SK-N-SH (cell line): ENCODE measurements around the gene CCR9. TPM values are rescaled to one million over a fixed set of nuclear protein-coding genes. Genes with fewer than 3 reads are reported as not detected.

ENCODE experiments used
- CTCF ChIA-PET: fragments of 300-600, 350-600 bp; formaldehyde crosslinking; extraction: SDS; loops from one replicate; lab custom pipeline; 2021; lab: Yijun Ruan, JAX
- POLR2A ChIA-PET: fragments of 350-600 bp; sonication (Branson Sonifier 250); formaldehyde crosslinking; extraction: SDS; loops from one replicate; lab custom pipeline; 2020; ENCODE audit warnings: antibody characterized with exemption, inconsistent platforms; lab: Yijun Ruan, JAX
- DNase-seq: peaks from one replicate; pipeline ENCODE4 v3.0.0; 2012
- H2AFZ ChIP-seq: fragments of 200-600 bp; sonication (generic); 2 replicates; pipeline ENCODE4 v1.8.1; 2016; ENCODE audit warnings: antibody characterized with exemption, mild to moderate bottlenecking, low read depth
- H3F3A ChIP-seq: fragments of 200-600 bp; sonication (generic); replicated peaks from 2 replicates; pipeline ENCODE3; 2016; ENCODE audit warnings: antibody characterized with exemption, mild to moderate bottlenecking; ENCODE audit not compliant: insufficient read depth
- H3K27ac ChIP-seq, 2 experiments: fragments of 200-500 bp in 1 of 2; fragments of 200-600 bp in 1 of 2; sonication (Bioruptor generic) in 1 of 2; sonication (generic), shearing (Covaris generic) in 1 of 2; 2 replicates each; pipeline versions ENCODE4 v1.5.1 to v1.6.1; 2014 to 2016; ENCODE audit warnings: low read depth in 2 of 2, inconsistent platforms in 1 of 2, low read length in 1 of 2, mild to moderate bottlenecking in 1 of 2, mixed read lengths in 1 of 2
- H3K27me3 ChIP-seq: fragments of 200-600 bp; sonication (generic), shearing (Covaris generic); 2 replicates; pipeline ENCODE4 v1.6.1; 2016; ENCODE audit warnings: mixed run types; ENCODE audit not compliant: insufficient read depth
- H3K36me3 ChIP-seq, 2 experiments: fragments of 200-500 bp in 1 of 2; fragments of 200-600 bp in 1 of 2; sonication (Bioruptor generic) in 1 of 2; sonication (generic) in 1 of 2; replicated peaks in 1 of 2; 2 replicates each; pipeline versions ENCODE3 to v1.5.1; 2014 to 2016; ENCODE audit warnings: low read length in 1 of 2, mild to moderate bottlenecking in 1 of 2; ENCODE audit not compliant: insufficient read depth in 2 of 2, control insufficient read depth in 1 of 2
- H3K4me1 ChIP-seq, 2 experiments: fragments of 200-500 bp in 1 of 2; fragments of 200-600 bp in 1 of 2; sonication (Bioruptor generic) in 1 of 2; sonication (generic), shearing (Covaris generic) in 1 of 2; 2 replicates each; pipeline versions ENCODE4 v1.5.1 to v1.6.1; 2014 to 2016; ENCODE audit warnings: low read depth in 1 of 2, low read length in 1 of 2, mixed run types in 1 of 2; ENCODE audit not compliant: insufficient read depth in 2 of 2, control insufficient read depth in 1 of 2
- H3K4me2 ChIP-seq: fragments of 200-600 bp; sonication (generic), shearing (Covaris generic); 2 replicates; pipeline ENCODE4 v1.6.1; 2017; ENCODE audit warnings: mixed run types
- H3K4me3 ChIP-seq, 2 experiments: fragments of 200-500 bp in 1 of 2; fragments of 200-600 bp in 1 of 2; sonication (Bioruptor generic) in 1 of 2; sonication (generic), shearing (Covaris generic) in 1 of 2; 2 replicates each; pipeline versions ENCODE4 v1.5.1 to v1.8.1; 2014 to 2016; ENCODE audit warnings: low read depth in 2 of 2, inconsistent platforms in 1 of 2, low read length in 1 of 2, mild to moderate bottlenecking in 1 of 2, mixed read lengths in 1 of 2, moderate library complexity in 1 of 2
- H3K79me2 ChIP-seq: fragments of 200-600 bp; sonication (generic); 2 replicates; pipeline ENCODE4 v1.8.1; 2017; ENCODE audit warnings: mild to moderate bottlenecking; ENCODE audit not compliant: insufficient read depth
- H3K9ac ChIP-seq: fragments of 200-600 bp; sonication (generic); 2 replicates; pipeline ENCODE4 v1.6.1; 2017; ENCODE audit warnings: mixed run types
- H3K9me2 ChIP-seq: fragments of 200-600 bp; sonication (generic); 2 replicates; pipeline ENCODE4 v1.6.1; 2017; ENCODE audit warnings: mixed run types
- H3K9me3 ChIP-seq: fragments of 200-600 bp; sonication (generic); 2 replicates; pipeline ENCODE4 v1.6.1; 2017; ENCODE audit warnings: mixed run types, mild to moderate bottlenecking, moderate library complexity
- H4K20me1 ChIP-seq: fragments of 200-600 bp; sonication (generic); 2 replicates; pipeline ENCODE4 v1.6.1; 2017; ENCODE audit warnings: mild to moderate bottlenecking, mixed run types; ENCODE audit not compliant: insufficient read depth
- CHD2 ChIP-seq: fragments of 150-350 bp; IDR thresholded peaks from 2 replicates; pipeline ENCODE4 v1.6.1; 2018; ENCODE audit warnings: low read length; ENCODE audit not compliant: partially characterized antibody
- EP300 ChIP-seq, 2 experiments: IDR thresholded peaks; 2 replicates each; pipeline versions ENCODE4 v1.4.0 to v1.6.1; 2012; ENCODE audit warnings: borderline replicate concordance in 1 of 2, low read depth in 1 of 2, low read length in 1 of 2
- FOSL2 ChIP-seq: IDR thresholded peaks from 2 replicates; pipeline ENCODE4 v1.4.0; 2012; ENCODE audit warnings: low read depth, mild to moderate bottlenecking, moderate library complexity, borderline replicate concordance
- FOXJ3 ChIP-seq: sonication (generic); formaldehyde crosslinking; IDR thresholded peaks from 2 replicates; pipeline ENCODE4 v1.5.1; 2020; ENCODE audit warnings: mild to moderate bottlenecking, missing genetic modification reagents
- FOXM1 ChIP-seq: IDR thresholded peaks from 2 replicates; pipeline ENCODE4 v1.4.0; 2012; ENCODE audit warnings: low read depth, mild to moderate bottlenecking
- GATA2 ChIP-seq: sonication (generic); formaldehyde crosslinking; IDR thresholded peaks from 2 replicates; pipeline ENCODE4 v1.5.0; 2020; ENCODE audit warnings: mild to moderate bottlenecking, missing genetic modification reagents
- JUND ChIP-seq: IDR thresholded peaks from 2 replicates; pipeline ENCODE4 v1.4.0; 2012
- MEF2A ChIP-seq: IDR thresholded peaks from 2 replicates; pipeline ENCODE4 v1.4.0; 2012; ENCODE audit warnings: low read depth, borderline replicate concordance
- POLR2AphosphoS5 ChIP-seq: IDR thresholded peaks from 2 replicates; pipeline ENCODE4 v1.6.1; 2012; ENCODE audit warnings: low read depth, low read length
- RFX5 ChIP-seq: IDR thresholded peaks from 2 replicates; pipeline ENCODE4 v1.6.1; 2012; ENCODE audit warnings: mild to moderate bottlenecking, improper control_type of control experiment, low read length
- SMC3 ChIP-seq: IDR thresholded peaks from 2 replicates; pipeline ENCODE4 v1.6.1; 2012; ENCODE audit warnings: low read depth, low read length, improper control_type of control experiment
- TCF12 ChIP-seq: IDR thresholded peaks from 2 replicates; pipeline ENCODE4 v1.4.0; 2012
- TEAD4 ChIP-seq: IDR thresholded peaks from 2 replicates; pipeline ENCODE4 v1.4.0; 2012; ENCODE audit warnings: mild to moderate bottlenecking, borderline replicate concordance; ENCODE audit not compliant: insufficient read depth
- USF2 ChIP-seq: fragments of 150-350 bp; IDR thresholded peaks from 2 replicates; pipeline ENCODE4 v1.6.1; 2017; ENCODE audit warnings: antibody characterized with exemption, low read length, low read depth, borderline replicate concordance
- YY1 ChIP-seq: IDR thresholded peaks from 2 replicates; pipeline ENCODE4 v1.4.0; 2012; ENCODE audit warnings: low read depth, mild to moderate bottlenecking
- WGBS: methylation state at CpG from one replicate; pipeline ENCODE4 v1.1.6; 2017; ENCODE audit warnings: low lambda C conversion rate; 5-methylcytosine and 5-hydroxymethylcytosine counted together
- polyA plus RNA-seq, 3 experiments: library from polyadenylated mRNA; depleted of rRNA; stranded (reverse); fragments of >200 nt; gene quantifications; 2 replicates each; pipeline ENCODE4 v1.2.3, GENCODE V29; 2012
- TF ChIP-seq, protein P1 (sequence below): fragments of 200-600 bp; sonication (generic); IDR thresholded peaks from 2 replicates; pipeline ENCODE4 v1.6.1; 2017; ENCODE audit warnings: antibody characterized with exemption, mild to moderate bottlenecking, moderate library complexity
- TF ChIP-seq, protein P2 (sequence below): IDR thresholded peaks from 2 replicates; pipeline ENCODE4 v1.4.0; 2012; ENCODE audit warnings: low read depth
- TF ChIP-seq, protein P3 (sequence below): IDR thresholded peaks from 2 replicates; pipeline ENCODE4 v1.4.0; 2012; ENCODE audit warnings: low read depth, borderline replicate concordance
- TF ChIP-seq, protein P4 (sequence below): IDR thresholded peaks from 2 replicates; pipeline ENCODE4 v1.4.0; 2012; ENCODE audit warnings: low read depth, borderline replicate concordance

CCR9 gene
- polyA plus RNA-seq, 1 of the 3 experiments (the other 2 are of a cell fraction): not detected

DNA sequence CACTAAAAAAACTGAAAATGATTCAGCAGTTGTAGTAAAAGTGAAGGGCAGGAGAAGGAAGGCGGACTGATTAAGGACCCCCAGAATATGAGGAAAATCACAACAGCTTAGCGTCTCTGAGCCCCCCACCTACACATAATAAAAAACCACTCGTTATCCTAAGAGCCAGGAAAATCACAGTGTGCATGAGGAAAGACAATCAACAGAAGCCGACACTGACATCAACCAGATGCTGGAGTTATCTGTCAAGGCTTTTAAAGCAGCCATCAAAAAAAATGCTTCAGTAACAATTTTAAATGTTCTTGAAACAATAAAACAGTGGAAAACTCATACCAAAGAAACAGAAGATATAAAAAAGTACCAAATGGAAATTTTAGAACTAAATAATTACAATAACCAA lies 47.2 kb downstream of the CCR9 start:
- no peak overlapping the region for H3K4me3 ChIP-seq
- no peak overlapping the region for H3K27ac ChIP-seq
- no peaks in the 10 kb centered on the region for H3K9me2 ChIP-seq
- TF ChIP-seq SMC3 (no peak), MEF2A (no peak), FOXJ3 (no peak), TEAD4 (no peak), FOXM1 (no peak), FOSL2 (no peak), USF2 (no peak), CHD2 (no peak), RFX5 (no peak), GATA2 (CRISPR knock-in tag) (no peak), EP300 (IDR thresholded peaks at IDR 0.05; ENCODE audit: borderline replicate concordance in 1 of 2, low read depth in 1 of 2, low read length in 1 of 2) (no peak), TCF12 (no peak), POLR2AphosphoS5 (no peak), JUND (no peak), YY1 (no peak)
- TF ChIP-seq, protein P1, sequence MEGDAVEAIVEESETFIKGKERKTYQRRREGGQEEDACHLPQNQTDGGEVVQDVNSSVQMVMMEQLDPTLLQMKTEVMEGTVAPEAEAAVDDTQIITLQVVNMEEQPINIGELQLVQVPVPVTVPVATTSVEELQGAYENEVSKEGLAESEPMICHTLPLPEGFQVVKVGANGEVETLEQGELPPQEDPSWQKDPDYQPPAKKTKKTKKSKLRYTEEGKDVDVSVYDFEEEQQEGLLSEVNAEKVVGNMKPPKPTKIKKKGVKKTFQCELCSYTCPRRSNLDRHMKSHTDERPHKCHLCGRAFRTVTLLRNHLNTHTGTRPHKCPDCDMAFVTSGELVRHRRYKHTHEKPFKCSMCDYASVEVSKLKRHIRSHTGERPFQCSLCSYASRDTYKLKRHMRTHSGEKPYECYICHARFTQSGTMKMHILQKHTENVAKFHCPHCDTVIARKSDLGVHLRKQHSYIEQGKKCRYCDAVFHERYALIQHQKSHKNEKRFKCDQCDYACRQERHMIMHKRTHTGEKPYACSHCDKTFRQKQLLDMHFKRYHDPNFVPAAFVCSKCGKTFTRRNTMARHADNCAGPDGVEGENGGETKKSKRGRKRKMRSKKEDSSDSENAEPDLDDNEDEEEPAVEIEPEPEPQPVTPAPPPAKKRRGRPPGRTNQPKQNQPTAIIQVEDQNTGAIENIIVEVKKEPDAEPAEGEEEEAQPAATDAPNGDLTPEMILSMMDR: no peak
- TF ChIP-seq, protein P2, sequence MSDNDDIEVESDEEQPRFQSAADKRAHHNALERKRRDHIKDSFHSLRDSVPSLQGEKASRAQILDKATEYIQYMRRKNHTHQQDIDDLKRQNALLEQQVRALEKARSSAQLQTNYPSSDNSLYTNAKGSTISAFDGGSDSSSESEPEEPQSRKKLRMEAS: no peak
- TF ChIP-seq, protein P3, sequence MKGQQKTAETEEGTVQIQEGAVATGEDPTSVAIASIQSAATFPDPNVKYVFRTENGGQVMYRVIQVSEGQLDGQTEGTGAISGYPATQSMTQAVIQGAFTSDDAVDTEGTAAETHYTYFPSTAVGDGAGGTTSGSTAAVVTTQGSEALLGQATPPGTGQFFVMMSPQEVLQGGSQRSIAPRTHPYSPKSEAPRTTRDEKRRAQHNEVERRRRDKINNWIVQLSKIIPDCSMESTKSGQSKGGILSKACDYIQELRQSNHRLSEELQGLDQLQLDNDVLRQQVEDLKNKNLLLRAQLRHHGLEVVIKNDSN: no peak
- TF ChIP-seq, protein P4, sequence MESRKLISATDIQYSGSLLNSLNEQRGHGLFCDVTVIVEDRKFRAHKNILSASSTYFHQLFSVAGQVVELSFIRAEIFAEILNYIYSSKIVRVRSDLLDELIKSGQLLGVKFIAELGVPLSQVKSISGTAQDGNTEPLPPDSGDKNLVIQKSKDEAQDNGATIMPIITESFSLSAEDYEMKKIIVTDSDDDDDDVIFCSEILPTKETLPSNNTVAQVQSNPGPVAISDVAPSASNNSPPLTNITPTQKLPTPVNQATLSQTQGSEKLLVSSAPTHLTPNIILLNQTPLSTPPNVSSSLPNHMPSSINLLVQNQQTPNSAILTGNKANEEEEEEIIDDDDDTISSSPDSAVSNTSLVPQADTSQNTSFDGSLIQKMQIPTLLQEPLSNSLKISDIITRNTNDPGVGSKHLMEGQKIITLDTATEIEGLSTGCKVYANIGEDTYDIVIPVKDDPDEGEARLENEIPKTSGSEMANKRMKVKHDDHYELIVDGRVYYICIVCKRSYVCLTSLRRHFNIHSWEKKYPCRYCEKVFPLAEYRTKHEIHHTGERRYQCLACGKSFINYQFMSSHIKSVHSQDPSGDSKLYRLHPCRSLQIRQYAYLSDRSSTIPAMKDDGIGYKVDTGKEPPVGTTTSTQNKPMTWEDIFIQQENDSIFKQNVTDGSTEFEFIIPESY: no peak
- no peak overlapping the region for H3K4me2 ChIP-seq
- H3K27me3 ChIP-seq: no peaks in the 10 kb centered on the region
- ChIA-PET POLR2A (no interaction called here), CTCF (interaction anchor here (1.1 to 13.6 kb wide), 3 partner anchors 14 to 172 kb away, joined by 4 to 280 read pairs (median 142); no protein-coding TSS in a partner anchor)
- H3K9ac ChIP-seq: no peak overlapping the region
- 79% methylated on average over 4 of the region's 4 CpGs for WGBS
- no peaks in the 10 kb centered on the region; a peak in 1 of 4 replicates for H3K4me1 ChIP-seq
- no peak for DNase-seq
- no peaks in the 10 kb centered on the region for H3K79me2 ChIP-seq
- H3K9me3 ChIP-seq: no peaks in the 10 kb centered on the region
- H4K20me1 ChIP-seq: no peaks in the 10 kb centered on the region
- H3K36me3 ChIP-seq: peaks cover 30 to 60% of the 10 kb centered on the region in 2 experiments
- no peaks in the 10 kb centered on the region for H3F3A ChIP-seq
- no peak overlapping the region for H2AFZ ChIP-seq
